ENCODE data around the gene TAP2.

DNA sequence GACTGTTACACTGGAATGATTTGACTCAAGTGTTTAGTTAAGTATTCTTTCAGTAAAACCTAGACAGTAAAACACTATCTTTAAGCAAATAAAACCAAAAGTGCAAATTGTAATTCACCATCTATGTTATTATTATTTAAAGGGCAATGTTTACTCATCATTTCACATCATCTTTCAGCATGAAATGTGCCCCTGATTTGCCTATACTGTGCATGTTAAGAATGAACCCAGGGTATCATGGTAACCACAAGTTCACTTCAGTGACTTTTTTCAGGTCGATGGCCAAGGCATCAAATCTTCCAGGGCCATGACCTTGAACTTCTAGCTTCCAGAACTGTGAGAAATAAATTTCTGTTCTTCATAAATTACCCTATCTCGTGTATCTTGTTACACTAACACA is 19.7 kb downstream of the TAP2 start:
- TF ChIP-seq, protein P1, sequence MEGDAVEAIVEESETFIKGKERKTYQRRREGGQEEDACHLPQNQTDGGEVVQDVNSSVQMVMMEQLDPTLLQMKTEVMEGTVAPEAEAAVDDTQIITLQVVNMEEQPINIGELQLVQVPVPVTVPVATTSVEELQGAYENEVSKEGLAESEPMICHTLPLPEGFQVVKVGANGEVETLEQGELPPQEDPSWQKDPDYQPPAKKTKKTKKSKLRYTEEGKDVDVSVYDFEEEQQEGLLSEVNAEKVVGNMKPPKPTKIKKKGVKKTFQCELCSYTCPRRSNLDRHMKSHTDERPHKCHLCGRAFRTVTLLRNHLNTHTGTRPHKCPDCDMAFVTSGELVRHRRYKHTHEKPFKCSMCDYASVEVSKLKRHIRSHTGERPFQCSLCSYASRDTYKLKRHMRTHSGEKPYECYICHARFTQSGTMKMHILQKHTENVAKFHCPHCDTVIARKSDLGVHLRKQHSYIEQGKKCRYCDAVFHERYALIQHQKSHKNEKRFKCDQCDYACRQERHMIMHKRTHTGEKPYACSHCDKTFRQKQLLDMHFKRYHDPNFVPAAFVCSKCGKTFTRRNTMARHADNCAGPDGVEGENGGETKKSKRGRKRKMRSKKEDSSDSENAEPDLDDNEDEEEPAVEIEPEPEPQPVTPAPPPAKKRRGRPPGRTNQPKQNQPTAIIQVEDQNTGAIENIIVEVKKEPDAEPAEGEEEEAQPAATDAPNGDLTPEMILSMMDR (IDR thresholded peaks at IDR 0.05): no peak
- TF ChIP-seq POLR2AphosphoS5 (IDR thresholded peaks at IDR 0.05): no peak
- no peak for TF ChIP-seq EP300 (IDR thresholded peaks at IDR 0.05)
